Sigmoid colon (tissue), 7 donors: Measurements from ENCODE around the gene SNRPF. TPM values are rescaled to one million over a fixed set of nuclear protein-coding genes. Genes with fewer than 3 reads are reported as not detected.

Experiments
- DNase-seq: peaks from one replicate; pipeline ENCODE4 v3.0.0-alpha.2; 2019
- H3K27ac ChIP-seq, 4 donors: fragments of 200-600 bp; sonication (generic); one replicate each; pipeline ENCODE4 v1.5.1; 2016 to 2019; ENCODE audit warnings: mild to moderate bottlenecking in 1 of 4
- H3K27me3 ChIP-seq, 3 donors: fragments of 200-600 bp; sonication (generic); one replicate each; pipeline ENCODE4 v1.5.1; 2019; ENCODE audit warnings: mild to moderate bottlenecking in 1 of 3
- H3K36me3 ChIP-seq, 4 donors: fragments of 200-600 bp; sonication (generic); one replicate each; pipeline ENCODE4 v1.5.1; 2016 to 2019
- H3K4me1 ChIP-seq, 4 donors: fragments of 200-600 bp; sonication (generic); one replicate each; pipeline ENCODE4 v1.5.1; 2017 to 2019
- H3K4me3 ChIP-seq, 4 donors: fragments of 200-600 bp; sonication (generic); one replicate each; pipeline ENCODE4 v1.5.1; 2017 to 2019; ENCODE audit warnings: mild to moderate bottlenecking in 2 of 4, moderate library complexity in 1 of 4
- H3K9me3 ChIP-seq, 4 donors: fragments of 200-600 bp in 3 of 4; sonication (generic) in 3 of 4; one replicate each; pipeline versions ENCODE4 v1.5.1 to v1.6.1; 2013 to 2019
- EP300 ChIP-seq, 4 donors: sonication (generic); formaldehyde crosslinking; IDR thresholded peaks; one replicate each; pipeline ENCODE4 v1.6.1; 2017; ENCODE audit warnings: antibody characterized with exemption in 4 of 4
- POLR2A ChIP-seq, 2 donors: fragments of 450-650 bp; IDR thresholded peaks; one replicate each; pipeline ENCODE4 v1.6.1; 2016; ENCODE audit warnings: antibody characterized with exemption in 2 of 2, mild to moderate bottlenecking in 2 of 2, moderate library complexity in 2 of 2
- POLR2AphosphoS5 ChIP-seq, 4 donors: sonication (generic); formaldehyde crosslinking; IDR thresholded peaks; one replicate each; pipeline ENCODE4 v1.6.1; 2017; ENCODE audit warnings: antibody characterized with exemption in 4 of 4
- WGBS, 2 donors: extraction: QIAGEN DNeasy Blood & Tissue Kit; methylation state at CpG; one replicate each; pipeline ENCODE4 v1.1.7; 2013; 5-methylcytosine and 5-hydroxymethylcytosine counted together
- intact Hi-C: fragments of 100-400 bp; cut with DNase I; formaldehyde crosslinking; loops from one replicate; pipeline ENCODE4 v1.15.1; 2023
- polyA plus RNA-seq, 3 donors: library from polyadenylated mRNA; stranded (reverse); fragments of 200-250 nt; gene quantifications; one replicate each; pipeline ENCODE4 v1.2.3, GENCODE V29; 2013
- total RNA-seq, 4 donors: library from RNA; depleted of rRNA; stranded (reverse); fragments of >200 nt; gene quantifications; one replicate each; pipeline ENCODE4 v1.1.0, GENCODE V29; 2016
- TF ChIP-seq, protein P1 (sequence below), 4 experiments: fragments of 450-650 bp in 3 of 4; fragments of 200-600 bp in 1 of 4; IDR thresholded peaks; one replicate each; pipeline ENCODE4 v1.5.1; 2016 to 2019; ENCODE audit warnings: antibody characterized with exemption in 4 of 4, mild to moderate bottlenecking in 3 of 4, moderate library complexity in 2 of 4
- donor health status: healthy with polysubstance abuse.
- donor health status: Bipolar disorder and iron deficiency.
- donor health status: healthy.

The SNRPF gene
- total and polyA plus RNA-seq, 7 donors, result 3.0 to 52.3 (median 9.0) TPM

DNA sequence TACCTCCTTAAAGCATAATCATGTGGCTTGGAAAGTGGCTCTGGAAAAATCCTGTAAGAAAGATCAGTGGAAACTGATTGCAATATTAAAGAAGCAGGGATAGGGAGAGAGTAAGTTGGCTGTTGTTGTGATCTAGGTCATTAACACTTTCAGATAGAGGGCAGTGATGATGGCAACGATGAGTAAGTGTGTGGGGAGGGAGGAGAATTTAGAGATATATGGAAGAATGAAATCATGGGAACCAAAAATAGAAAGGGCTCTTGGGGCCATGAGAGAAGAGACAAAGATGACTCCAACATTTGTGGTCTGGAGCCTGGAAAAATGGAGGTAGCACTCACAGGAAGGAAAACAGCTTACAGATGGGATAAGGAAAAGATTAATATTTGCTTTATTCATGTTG, 23.3 kb downstream of the SNRPF start:
- TF ChIP-seq, protein P1, sequence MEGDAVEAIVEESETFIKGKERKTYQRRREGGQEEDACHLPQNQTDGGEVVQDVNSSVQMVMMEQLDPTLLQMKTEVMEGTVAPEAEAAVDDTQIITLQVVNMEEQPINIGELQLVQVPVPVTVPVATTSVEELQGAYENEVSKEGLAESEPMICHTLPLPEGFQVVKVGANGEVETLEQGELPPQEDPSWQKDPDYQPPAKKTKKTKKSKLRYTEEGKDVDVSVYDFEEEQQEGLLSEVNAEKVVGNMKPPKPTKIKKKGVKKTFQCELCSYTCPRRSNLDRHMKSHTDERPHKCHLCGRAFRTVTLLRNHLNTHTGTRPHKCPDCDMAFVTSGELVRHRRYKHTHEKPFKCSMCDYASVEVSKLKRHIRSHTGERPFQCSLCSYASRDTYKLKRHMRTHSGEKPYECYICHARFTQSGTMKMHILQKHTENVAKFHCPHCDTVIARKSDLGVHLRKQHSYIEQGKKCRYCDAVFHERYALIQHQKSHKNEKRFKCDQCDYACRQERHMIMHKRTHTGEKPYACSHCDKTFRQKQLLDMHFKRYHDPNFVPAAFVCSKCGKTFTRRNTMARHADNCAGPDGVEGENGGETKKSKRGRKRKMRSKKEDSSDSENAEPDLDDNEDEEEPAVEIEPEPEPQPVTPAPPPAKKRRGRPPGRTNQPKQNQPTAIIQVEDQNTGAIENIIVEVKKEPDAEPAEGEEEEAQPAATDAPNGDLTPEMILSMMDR (IDR thresholded peaks at IDR 0.05), result no peak
- no peak for TF ChIP-seq POLR2A (IDR thresholded peaks at IDR 0.05)
- TF ChIP-seq POLR2AphosphoS5 (IDR thresholded peaks at IDR 0.05), result no peak
- TF ChIP-seq EP300 (IDR thresholded peaks at IDR 0.05), result no peak
- 71 to 73% methylated on average over 1 of the region's 1 CpG for whole genome bisulfite sequencing, 2 donors
- H3K27me3 ChIP-seq, result no peaks in the 10 kb centered on the region
- no peak overlapping the region for H3K27ac ChIP-seq
- H3K4me1 ChIP-seq, result no peaks in the 10 kb centered on the region
- H3K4me3 ChIP-seq, result no peak overlapping the region
- no peaks in the 10 kb centered on the region for H3K9me3 ChIP-seq
- no peaks in the 10 kb centered on the region for H3K36me3 ChIP-seq
- DNase-seq, result no peak
- intact Hi-C loops, result no loop called here

DNA sequence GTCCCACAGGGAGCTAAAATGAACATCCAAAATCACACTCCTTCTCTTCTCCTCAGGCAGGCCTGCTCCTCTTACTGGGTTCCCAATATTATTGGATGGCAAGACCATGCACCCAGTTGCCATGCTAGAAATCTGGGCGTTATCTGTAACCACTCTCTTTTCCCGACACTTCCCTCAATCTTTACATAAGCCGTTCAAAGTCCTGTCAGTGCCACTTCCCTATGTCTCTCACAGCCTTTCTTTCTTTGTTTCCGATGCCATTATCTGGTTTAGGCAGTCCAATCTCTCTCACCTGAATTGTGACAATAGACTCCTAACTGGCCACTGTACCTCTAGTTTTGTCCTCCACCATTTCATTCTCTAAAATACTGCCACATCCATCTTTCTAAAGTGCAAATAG, 24.1 kb downstream of the SNRPF start:
- no peak for DNase-seq
- TF ChIP-seq, protein P1 (IDR thresholded peaks at IDR 0.05), result no peak
- TF ChIP-seq EP300 (IDR thresholded peaks at IDR 0.05) (no peak), POLR2A (IDR thresholded peaks at IDR 0.05) (no peak), POLR2AphosphoS5 (IDR thresholded peaks at IDR 0.05) (no peak)
- no peaks in the 10 kb centered on the region for H3K4me1 ChIP-seq
- no peak overlapping the region for H3K27ac ChIP-seq
- no peaks in the 10 kb centered on the region for H3K27me3 ChIP-seq
- intact Hi-C loops, result no loop called here
- no peaks in the 10 kb centered on the region for H3K36me3 ChIP-seq
- H3K9me3 ChIP-seq, result no peaks in the 10 kb centered on the region
- WGBS, 2 donors, result 19 to 65% methylated on average over 4 of the region's 4 CpGs
- H3K4me3 ChIP-seq, result no peak overlapping the region

DNA sequence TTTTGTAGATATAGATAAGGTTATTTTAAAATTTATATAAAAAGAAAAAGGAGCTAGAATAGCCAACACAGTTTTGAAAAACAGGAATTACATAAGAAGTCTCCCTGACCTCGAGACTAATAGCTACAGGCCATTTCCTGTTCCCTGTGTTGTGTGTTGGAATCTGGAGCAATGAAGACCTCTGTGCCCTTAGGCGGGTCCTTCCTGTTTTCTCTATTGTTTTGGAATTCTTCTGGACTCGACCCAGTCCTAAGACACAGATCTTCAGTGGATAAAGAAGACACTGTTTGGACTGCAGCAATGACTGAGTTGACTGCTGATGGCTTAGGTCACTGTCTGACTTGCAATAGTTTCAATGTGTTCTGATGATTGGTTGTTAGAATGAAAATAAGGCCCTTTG, 26.2 kb downstream of the SNRPF start:
- intact Hi-C loops, result no loop called here
- Histone ChIP-seq H3K36me3 (no peaks in the 10 kb centered on the region), H3K27me3 (no peaks in the 10 kb centered on the region), H3K4me1 (no peaks in the 10 kb centered on the region), H3K9me3 (no peaks in the 10 kb centered on the region), H3K4me3 (no peak overlapping the region), H3K27ac (no peak overlapping the region)
- WGBS, 2 donors, result 57 to 59% methylated on average over 3 of the region's 3 CpGs
- no peak for DNase-seq
- TF ChIP-seq EP300 (IDR thresholded peaks at IDR 0.05) (no peak), POLR2AphosphoS5 (IDR thresholded peaks at IDR 0.05) (no peak), POLR2A (IDR thresholded peaks at IDR 0.05) (no peak)
- TF ChIP-seq, protein P1 (IDR thresholded peaks at IDR 0.05), result no peak

DNA sequence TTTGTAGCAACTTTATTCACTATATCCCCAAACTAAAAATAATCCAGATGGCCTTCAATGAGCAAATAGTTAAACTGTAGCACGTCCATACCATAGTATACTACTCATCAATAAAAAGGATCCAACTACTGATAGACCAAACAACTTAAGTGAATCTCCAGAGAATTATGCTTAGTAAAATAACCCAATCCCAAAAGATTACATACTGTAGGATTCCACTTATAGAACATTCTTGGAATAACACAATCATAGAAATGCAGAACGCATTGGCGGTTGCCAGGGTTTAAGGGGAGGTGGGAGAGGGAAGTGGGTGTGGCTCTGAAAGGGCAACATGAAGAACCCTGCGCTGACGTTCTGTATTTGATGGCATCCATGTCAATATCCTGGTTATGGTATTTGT, 28.6 kb downstream of the SNRPF start:
- no peak for DNase-seq
- Histone ChIP-seq H3K27me3 (no peaks in the 10 kb centered on the region), H3K27ac (no peak overlapping the region), H3K4me1 (no peaks in the 10 kb centered on the region), H3K4me3 (no peak overlapping the region), H3K36me3 (no peaks in the 10 kb centered on the region), H3K9me3 (no peaks in the 10 kb centered on the region)
- intact Hi-C loops, result no loop called here
- 77 to 83% methylated on average over 5 of the region's 5 CpGs for WGBS, 2 donors
- TF ChIP-seq, protein P1 (IDR thresholded peaks at IDR 0.05), result no peak
- TF ChIP-seq POLR2A (IDR thresholded peaks at IDR 0.05) (no peak), POLR2AphosphoS5 (IDR thresholded peaks at IDR 0.05) (no peak), EP300 (IDR thresholded peaks at IDR 0.05) (no peak)

DNA sequence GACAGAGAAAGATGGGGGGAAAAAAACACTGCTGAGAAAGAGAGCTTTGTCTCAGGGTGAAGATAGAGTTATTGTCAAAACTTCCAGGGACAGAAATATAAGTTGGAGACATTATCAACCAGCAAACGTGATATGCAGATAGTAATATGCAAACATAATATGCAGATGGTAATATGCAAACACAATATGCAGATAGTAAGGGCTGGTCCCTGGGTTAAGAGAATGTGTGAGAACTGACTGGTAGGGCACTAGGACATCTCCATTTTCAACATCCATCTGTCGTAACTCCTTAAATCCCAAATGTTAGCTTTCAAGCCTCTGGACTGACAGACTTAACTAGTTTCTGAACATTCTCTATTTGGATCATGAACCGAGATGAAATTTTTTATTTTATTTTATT, 32.2 kb downstream of the SNRPF start:
- TF ChIP-seq, protein P1 (IDR thresholded peaks at IDR 0.05), result no peak
- no peak for TF ChIP-seq EP300 (IDR thresholded peaks at IDR 0.05)
- no peak for TF ChIP-seq POLR2AphosphoS5 (IDR thresholded peaks at IDR 0.05)
- no peak for TF ChIP-seq POLR2A (IDR thresholded peaks at IDR 0.05)
- Histone ChIP-seq H3K9me3 (no peaks in the 10 kb centered on the region), H3K4me3 (no peak overlapping the region), H3K27ac (no peak overlapping the region), H3K36me3 (no peaks in the 10 kb centered on the region), H3K4me1 (no peaks in the 10 kb centered on the region), H3K27me3 (no peaks in the 10 kb centered on the region)
- 70 to 82% methylated on average over 3 of the region's 3 CpGs for WGBS, 2 donors
- DNase-seq, result no peak
- intact Hi-C loops, result no loop called here
